PC-3 (cell line): ENCODE data around the gene TMEM232. TPM values are rescaled to one million over a fixed set of nuclear protein-coding genes. Genes with fewer than 3 reads are reported as not detected.

Experiments
- ATAC-seq: fragments of 200-7000 bp; cut with Tn5 transposase; 2 replicates; pipeline ENCODE4 v1.9.1; 2020; ENCODE audit warnings: mild to moderate bottlenecking, moderate library complexity
- BruUV-seq: library from RNA; stranded (reverse); fragments of 400-500 nt; replicated peaks from 2 replicates; lab custom pipeline; 2021; lab: Mats Ljungman, UMichigan
- CTCF ChIA-PET: fragments of 300-600 bp; sonication (Branson Sonifier 250); formaldehyde crosslinking; loops from one replicate; lab custom pipeline; 2022; ENCODE audit warnings: antibody characterized with exemption; lab: Charles Lee
- POLR2A ChIA-PET: fragments of 300-600 bp; sonication (Branson Sonifier 250); formaldehyde crosslinking; loops from one replicate; lab custom pipeline; 2022; ENCODE audit warnings: antibody characterized with exemption; ENCODE audit not compliant: unreplicated experiment; lab: Charles Lee
- DNase-seq: peaks from one replicate; pipeline ENCODE4 v3.0.0-alpha.2; 2015
- H2AFZ ChIP-seq: fragments of 300-600 bp; sonication (generic); 2 replicates; pipeline ENCODE4 v1.6.0; 2016; ENCODE audit warnings: antibody characterized with exemption, low read length
- H3F3A ChIP-seq: fragments of 300-600 bp; sonication (generic); one replicate; pipeline ENCODE4 v1.6.0; 2017; ENCODE audit warnings: antibody characterized with exemption, low read length, control low read depth, mild to moderate bottlenecking; ENCODE audit not compliant: unreplicated experiment
- H3K27ac ChIP-seq: fragments of 300-600 bp; sonication (generic); 2 replicates; pipeline ENCODE4 v1.5.1; 2016; ENCODE audit warnings: mild to moderate bottlenecking, low read length
- H3K27me3 ChIP-seq: fragments of 300-600 bp; sonication (generic); 2 replicates; pipeline ENCODE4 v1.6.1; 2016; ENCODE audit warnings: low read length, mixed read lengths
- H3K36me3 ChIP-seq: fragments of 300-600 bp; sonication (generic); 2 replicates; pipeline ENCODE4 v1.6.1; 2016; ENCODE audit warnings: low read depth, mixed run types, low read length, mixed read lengths
- H3K4me1 ChIP-seq: fragments of 300-600 bp; sonication (generic); 2 replicates; pipeline ENCODE4 v1.5.1; 2016; ENCODE audit warnings: low read length; ENCODE audit not compliant: insufficient read depth
- H3K4me2 ChIP-seq: fragments of 300-600 bp; sonication (generic); 2 replicates; pipeline ENCODE4 v1.6.0; 2016; ENCODE audit warnings: low read length
- H3K4me3 ChIP-seq: fragments of 300-600 bp; sonication (generic); 2 replicates; pipeline ENCODE4 v1.5.1; 2016; ENCODE audit warnings: mild to moderate bottlenecking, low read length, mixed read lengths
- H3K79me2 ChIP-seq: fragments of 300-600 bp; sonication (generic); 2 replicates; pipeline ENCODE4 v1.6.1; 2017; ENCODE audit warnings: low read length, mixed read lengths
- H3K9ac ChIP-seq: fragments of 300-600 bp; sonication (generic); 2 replicates; pipeline ENCODE4 v1.6.0; 2016; ENCODE audit warnings: mild to moderate bottlenecking, low read length
- H3K9me2 ChIP-seq: fragments of 300-600 bp; sonication (generic); replicated peaks from 2 replicates; pipeline ENCODE4 v1.6.1; 2016; ENCODE audit warnings: mixed run types, low read length, mixed read lengths
- H3K9me3 ChIP-seq: fragments of 300-600 bp; sonication (generic); 2 replicates; pipeline ENCODE4 v1.6.1; 2016; ENCODE audit warnings: low read length, mixed read lengths
- H4K20me1 ChIP-seq: fragments of 300-600 bp; sonication (generic); 2 replicates; pipeline ENCODE4 v1.6.1; 2016; ENCODE audit warnings: low read length, mixed read lengths
- EZH2 ChIP-seq: fragments of 300-600 bp; sonication (generic); IDR thresholded peaks from one replicate; pipeline ENCODE4 v1.6.1; 2017; ENCODE audit warnings: antibody characterized with exemption, mild to moderate bottlenecking, low read length; ENCODE audit not compliant: unreplicated experiment
- EZH2phosphoT487 ChIP-seq: fragments of 300-600 bp; sonication (generic); IDR thresholded peaks from 2 replicates; pipeline ENCODE4 v1.6.1; 2018; ENCODE audit warnings: mild to moderate bottlenecking, antibody characterized with exemption, low read length, borderline replicate concordance
- intact Hi-C: fragments of 100-400 bp; cut with micrococcal nuclease; formaldehyde crosslinking; loops from 2 replicates; pipeline ENCODE4 v1.9.0; 2023
- microRNA-seq: library from miRNA; unstranded; fragments of <30 nt; microRNA quantifications from one replicate; pipeline ENCODE4 v1.1.0, GENCODE V29; 2020; ENCODE audit not compliant: unreplicated experiment
- total RNA-seq: library from RNA; depleted of rRNA; stranded (reverse); fragments of >200 nt; gene quantifications from 2 replicates; pipeline ENCODE4 v1.2.3, GENCODE V29; 2014; rRNA removed
- TF ChIP-seq, protein P1 (sequence below): fragments of 300-600 bp; sonication (generic); conservative IDR thresholded peaks from 2 replicates; pipeline ENCODE4 v1.5.1; 2017; ENCODE audit warnings: antibody characterized with exemption, low read depth, mild to moderate bottlenecking, low read length

Gene TMEM232
- total RNA-seq, 1 experiment from 2014 or later = 1.4 TPM

DNA sequence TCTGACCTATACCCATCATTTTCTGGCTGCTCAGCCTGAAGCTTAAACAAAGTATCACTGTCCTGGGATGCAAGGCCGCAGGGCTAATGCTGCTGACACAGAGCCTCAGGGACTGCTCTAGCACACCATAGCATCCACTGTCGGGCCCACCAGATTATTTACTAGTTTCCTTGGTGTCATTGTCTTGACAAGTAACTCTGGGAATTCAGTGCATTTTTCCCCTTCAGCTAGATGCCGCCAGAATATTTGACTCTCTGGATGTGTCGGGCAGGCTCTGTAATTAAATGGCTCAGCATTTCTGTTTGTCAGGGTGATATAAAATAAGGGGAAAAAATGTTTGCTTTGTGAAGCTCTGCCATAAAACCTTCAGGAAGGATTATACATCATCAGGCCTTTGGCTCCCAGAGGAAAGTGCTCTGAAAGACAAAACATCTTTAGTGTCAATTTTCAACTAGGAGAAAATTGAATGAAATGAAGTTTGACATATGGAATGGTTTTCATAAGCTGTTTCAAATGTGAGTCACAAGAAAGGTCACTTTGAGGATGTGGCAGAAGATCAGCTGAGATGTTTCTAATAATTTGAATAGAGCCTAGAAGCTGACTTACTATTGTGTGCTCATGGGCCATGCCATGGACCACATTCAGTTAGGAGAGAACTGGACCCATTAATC is 350.1 kb downstream of the TMEM232 start:
- Histone ChIP-seq H3K9me3 (no peaks in the 10 kb centered on the region), H4K20me1 (no peaks in the 10 kb centered on the region), H3K27me3 (no peaks in the 10 kb centered on the region), H3F3A (no peaks in the 10 kb centered on the region), H3K9ac (no peak overlapping the region), H3K4me2 (no peak overlapping the region), H3K9me2 (no peaks in the 10 kb centered on the region), H3K27ac (no peak overlapping the region), H3K36me3 (no peaks in the 10 kb centered on the region), H3K4me3 (no peak overlapping the region), H3K4me1 (no peaks in the 10 kb centered on the region), H3K79me2 (no peaks in the 10 kb centered on the region), H2AFZ (no peak overlapping the region)
- ChIA-PET POLR2A (no interaction called here), CTCF (no interaction called here)
- TF ChIP-seq EZH2 (no peak), EZH2phosphoT487 (no peak)
- TF ChIP-seq, protein P1, sequence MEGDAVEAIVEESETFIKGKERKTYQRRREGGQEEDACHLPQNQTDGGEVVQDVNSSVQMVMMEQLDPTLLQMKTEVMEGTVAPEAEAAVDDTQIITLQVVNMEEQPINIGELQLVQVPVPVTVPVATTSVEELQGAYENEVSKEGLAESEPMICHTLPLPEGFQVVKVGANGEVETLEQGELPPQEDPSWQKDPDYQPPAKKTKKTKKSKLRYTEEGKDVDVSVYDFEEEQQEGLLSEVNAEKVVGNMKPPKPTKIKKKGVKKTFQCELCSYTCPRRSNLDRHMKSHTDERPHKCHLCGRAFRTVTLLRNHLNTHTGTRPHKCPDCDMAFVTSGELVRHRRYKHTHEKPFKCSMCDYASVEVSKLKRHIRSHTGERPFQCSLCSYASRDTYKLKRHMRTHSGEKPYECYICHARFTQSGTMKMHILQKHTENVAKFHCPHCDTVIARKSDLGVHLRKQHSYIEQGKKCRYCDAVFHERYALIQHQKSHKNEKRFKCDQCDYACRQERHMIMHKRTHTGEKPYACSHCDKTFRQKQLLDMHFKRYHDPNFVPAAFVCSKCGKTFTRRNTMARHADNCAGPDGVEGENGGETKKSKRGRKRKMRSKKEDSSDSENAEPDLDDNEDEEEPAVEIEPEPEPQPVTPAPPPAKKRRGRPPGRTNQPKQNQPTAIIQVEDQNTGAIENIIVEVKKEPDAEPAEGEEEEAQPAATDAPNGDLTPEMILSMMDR = no peak
- DNase-seq = no peak
- no peak for ATAC-seq
- no TSS peak for BruUV-seq
- intact Hi-C loops = no loop called here

DNA sequence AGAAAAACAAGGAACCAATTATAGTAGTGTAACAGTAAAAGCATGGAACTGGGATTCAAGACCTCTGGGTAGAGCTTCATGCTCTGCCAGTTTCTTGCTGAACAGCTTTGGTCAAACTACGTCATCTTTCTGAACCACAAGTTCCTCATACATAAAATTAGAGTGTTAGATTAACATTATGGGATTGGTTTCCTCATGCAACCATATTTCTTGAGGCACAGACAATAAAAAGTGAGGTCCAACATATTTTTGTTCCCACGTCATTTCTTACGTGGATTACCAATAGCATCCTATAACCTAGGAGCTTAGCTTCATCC is 354.8 kb downstream of the TMEM232 start:
- Histone ChIP-seq H3K9me2 (no peaks in the 10 kb centered on the region), H3K36me3 (no peaks in the 10 kb centered on the region), H3K9me3 (no peaks in the 10 kb centered on the region), H3K4me1 (no peaks in the 10 kb centered on the region), H3K79me2 (no peaks in the 10 kb centered on the region), H3K4me2 (no peak overlapping the region), H3K4me3 (no peak overlapping the region), H3K27ac (no peak overlapping the region), H3K27me3 (no peaks in the 10 kb centered on the region), H3K9ac (no peak overlapping the region), H4K20me1 (no peaks in the 10 kb centered on the region), H3F3A (no peaks in the 10 kb centered on the region), H2AFZ (no peak overlapping the region)
- BruUV-seq = no TSS peak
- ChIA-PET CTCF (no interaction called here), POLR2A (no interaction called here)
- intact Hi-C loops = no loop called here
- no peak for ATAC-seq
- DNase-seq = no peak
- TF ChIP-seq EZH2phosphoT487 = no peak

GRCh38 chr5:110371011-110371724 is 355.3 kb downstream of the TMEM232 start:
- H3K4me1 ChIP-seq = no peaks in the 10 kb centered on the region
- no peak for ATAC-seq
- no peaks in the 10 kb centered on the region for H4K20me1 ChIP-seq
- no peaks in the 10 kb centered on the region for H3K36me3 ChIP-seq
- H3K27ac ChIP-seq = no peak overlapping the region
- no peaks in the 10 kb centered on the region for H3K79me2 ChIP-seq
- H3K4me3 ChIP-seq = no peak overlapping the region
- intact Hi-C loops = no loop called here
- POLR2A ChIA-PET = interaction anchor here (0.5 kb wide), 1 partner anchor 612 kb away, joined by 3 read pairs; no protein-coding TSS in a partner anchor
- no peaks in the 10 kb centered on the region for H3K9me3 ChIP-seq
- no peak overlapping the region for H3K9ac ChIP-seq
- CTCF ChIA-PET = no interaction called here
- no TSS peak for BruUV-seq
- H3K9me2 ChIP-seq = no peaks in the 10 kb centered on the region
- H3F3A ChIP-seq = no peaks in the 10 kb centered on the region
- no peaks in the 10 kb centered on the region for H3K27me3 ChIP-seq
- H3K4me2 ChIP-seq = no peak overlapping the region
- TF ChIP-seq EZH2phosphoT487 (no peak), EZH2 (no peak)
- TF ChIP-seq, protein P1 = no peak
- no peak for DNase-seq
- no peak overlapping the region for H2AFZ ChIP-seq

Small RNA genes lying within 50 kb of the gene (microRNA-seq; reads per million reads assigned to microRNA genes)
- not detected for gene MIR548F3

Other genes starting within 250 kb of the TMEM232 start
- 31.4 and 42.1 TPM in 2 replicates for gene SLC25A46, start 12.3 kb upstream of the TMEM232 start, total RNA-seq